ENCODE measurements around the gene ITPKB.
"Not testable (repeated sequence)": the region's sequence is repeated elsewhere in the genome, so short reads cannot be mapped to it uniquely, and the experiment has no call there.

The ITPKB gene

DNA sequence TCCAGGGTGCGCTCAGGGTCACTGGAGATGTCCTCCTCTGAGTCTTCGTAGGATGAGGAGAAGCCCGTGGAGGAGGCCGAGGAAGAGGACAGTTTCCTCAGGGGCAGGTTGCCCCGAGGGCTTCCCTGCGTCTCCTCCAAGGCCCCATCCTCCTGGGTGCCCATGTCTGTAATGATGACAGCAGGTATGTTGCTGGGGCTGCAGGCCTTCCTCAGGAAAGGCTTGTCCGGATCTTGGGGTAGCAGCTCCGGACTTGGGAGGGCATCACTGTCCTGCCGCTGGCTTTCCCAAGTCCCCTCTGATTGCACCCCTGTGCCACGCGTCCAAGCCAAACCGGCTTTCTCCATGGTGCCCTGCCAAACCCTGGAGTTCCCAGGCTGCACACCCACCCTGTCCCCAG lies 3.5 kb downstream of the ITPKB start:
- in situ Hi-C loops (cut with MboI; ENCODE audit: low pct_unique_long_range_greater_than_20kb, low sequenced_read_pairs), result no loop called here
- DNase-seq, result no peak

- in situ Hi-C loops (cut with MboI; ENCODE audit: low pct_unique_long_range_greater_than_20kb, low sequenced_read_pairs), result no loop called here
- DNase-seq, result no peak
These were observed 4.4 kb downstream of the ITPKB start for GRCh38 chr1:226734611-226735153.

DNA sequence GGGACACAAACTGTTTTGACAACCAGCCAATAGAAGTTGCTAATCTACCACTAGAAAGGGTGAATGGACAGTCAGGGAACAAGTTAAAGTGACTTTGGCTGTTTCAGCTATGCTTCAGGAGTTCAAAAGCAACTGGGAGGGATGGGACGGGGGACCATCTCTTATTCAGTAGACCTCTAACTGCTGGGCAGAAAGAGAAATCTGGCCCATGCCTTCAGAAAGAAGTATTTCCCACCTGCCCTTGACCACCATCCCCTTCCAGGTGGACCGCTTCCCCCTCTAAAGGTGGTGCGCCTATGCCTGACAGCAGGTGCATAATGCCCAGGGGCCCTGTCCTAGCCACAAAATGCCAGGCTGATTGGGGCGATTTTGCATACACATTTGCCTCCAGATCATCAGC lies 5.2 kb downstream of the ITPKB start:
- in situ Hi-C loops (cut with MboI; ENCODE audit: low pct_unique_long_range_greater_than_20kb, low sequenced_read_pairs), result no loop called here
- no peak for DNase-seq

- no peak for DNase-seq
- in situ Hi-C loops (cut with MboI; ENCODE audit: low pct_unique_long_range_greater_than_20kb, low sequenced_read_pairs), result no loop called here
These were observed 5.8 kb downstream of the ITPKB start for GRCh38 chr1:226733304-226733703.

DNA sequence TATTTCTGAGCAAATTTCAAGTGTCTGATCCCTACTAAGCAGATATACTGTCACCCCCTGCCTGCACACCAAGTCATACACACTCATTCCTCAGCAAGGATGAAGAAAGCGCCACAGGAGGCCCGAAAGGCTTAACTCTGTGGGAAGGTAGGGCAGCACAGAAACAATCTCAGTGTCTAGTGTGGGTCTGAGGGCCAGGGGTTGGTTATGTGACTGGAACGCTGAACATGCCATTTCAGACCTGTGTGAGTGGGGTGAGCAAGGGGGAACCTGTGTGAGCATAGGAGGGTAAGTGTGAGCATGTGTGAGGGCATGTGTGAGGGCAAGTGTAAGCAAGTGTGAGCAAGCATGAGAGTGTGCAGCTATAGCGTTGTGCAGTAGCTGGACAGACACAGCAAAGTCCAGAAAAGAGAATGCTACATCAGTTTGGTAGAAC lies 6.2 kb downstream of the ITPKB start:
- in situ Hi-C loops (cut with MboI; ENCODE audit: low pct_unique_long_range_greater_than_20kb, low sequenced_read_pairs), result no loop called here
- DNase-seq, result no peak

DNA sequence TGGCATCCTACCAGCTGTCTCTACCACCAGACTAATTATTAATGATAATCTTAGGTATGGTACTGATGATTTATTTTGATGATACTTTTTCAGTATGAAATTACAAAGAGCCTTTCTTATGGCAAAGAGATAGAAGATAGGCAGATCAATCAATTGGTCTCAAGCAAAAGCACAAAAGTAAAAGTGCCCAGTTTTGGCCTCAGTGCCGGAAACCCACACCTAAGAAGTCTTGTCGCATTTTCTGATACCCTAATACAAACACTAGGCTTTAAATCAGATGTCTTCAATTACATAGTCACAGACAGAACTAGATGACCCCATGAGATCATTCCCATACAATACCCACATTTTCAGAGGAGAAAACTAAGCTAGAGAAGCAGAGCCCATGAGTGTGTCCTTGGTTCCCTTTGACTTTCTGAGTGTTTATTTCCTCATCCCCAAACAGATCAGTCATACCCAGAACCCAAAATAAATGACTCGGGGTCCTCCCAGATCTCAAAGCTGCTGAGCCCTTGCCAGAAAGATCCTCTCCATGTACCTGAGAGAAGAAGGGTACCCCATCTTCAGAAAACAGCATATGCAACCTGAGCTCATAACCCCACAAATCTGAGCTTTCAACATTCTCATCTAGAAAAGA lies 7.7 kb downstream of the ITPKB start:
- no peak for DNase-seq
- in situ Hi-C loops (cut with MboI; ENCODE audit: low pct_unique_long_range_greater_than_20kb, low sequenced_read_pairs), result no loop called here

- in situ Hi-C loops (cut with MboI; ENCODE audit: low pct_unique_long_range_greater_than_20kb, low sequenced_read_pairs), result no loop called here
- no peak for DNase-seq
These were observed 8.2 kb downstream of the ITPKB start for GRCh38 chr1:226730836-226731235.

DNA sequence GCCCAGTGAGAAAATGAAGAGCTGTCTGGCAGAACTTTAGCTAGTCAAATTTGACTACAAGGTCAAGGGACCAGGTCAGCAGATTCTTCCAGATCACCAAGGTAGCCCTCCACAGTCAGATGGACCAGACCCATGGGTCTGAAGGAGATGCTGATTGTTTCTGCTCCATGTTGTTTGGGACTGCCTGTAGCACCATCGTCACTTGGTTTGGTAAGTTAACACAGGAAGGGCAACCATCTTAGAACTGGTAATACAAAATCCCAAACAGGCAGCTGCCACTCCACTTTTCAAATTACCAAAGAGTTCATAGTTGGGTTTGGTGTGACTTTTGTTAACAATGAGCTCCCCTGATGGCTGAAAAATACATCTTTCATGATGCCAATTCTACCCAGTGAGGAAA lies 9.0 kb downstream of the ITPKB start:
- in situ Hi-C loops (cut with MboI; ENCODE audit: low pct_unique_long_range_greater_than_20kb, low sequenced_read_pairs), result no loop called here
- DNase-seq, result no peak

- in situ Hi-C loops (cut with MboI; ENCODE audit: low pct_unique_long_range_greater_than_20kb, low sequenced_read_pairs), result no loop called here
- no peak for DNase-seq
These were observed 10.6 kb downstream of the ITPKB start for GRCh38 chr1:226728448-226728847.

GRCh38 chr1:226725897-226726267 lies 13.2 kb downstream of the ITPKB start:
- in situ Hi-C loops (cut with MboI; ENCODE audit: low pct_unique_long_range_greater_than_20kb, low sequenced_read_pairs), result no loop called here
- DNase-seq, result no peak

- in situ Hi-C loops (cut with MboI; ENCODE audit: low pct_unique_long_range_greater_than_20kb, low sequenced_read_pairs), result no loop called here
- peak; percentile 41 for DNase-seq
These were observed 15.2 kb downstream of the ITPKB start for GRCh38 chr1:226723657-226724532.

DNA sequence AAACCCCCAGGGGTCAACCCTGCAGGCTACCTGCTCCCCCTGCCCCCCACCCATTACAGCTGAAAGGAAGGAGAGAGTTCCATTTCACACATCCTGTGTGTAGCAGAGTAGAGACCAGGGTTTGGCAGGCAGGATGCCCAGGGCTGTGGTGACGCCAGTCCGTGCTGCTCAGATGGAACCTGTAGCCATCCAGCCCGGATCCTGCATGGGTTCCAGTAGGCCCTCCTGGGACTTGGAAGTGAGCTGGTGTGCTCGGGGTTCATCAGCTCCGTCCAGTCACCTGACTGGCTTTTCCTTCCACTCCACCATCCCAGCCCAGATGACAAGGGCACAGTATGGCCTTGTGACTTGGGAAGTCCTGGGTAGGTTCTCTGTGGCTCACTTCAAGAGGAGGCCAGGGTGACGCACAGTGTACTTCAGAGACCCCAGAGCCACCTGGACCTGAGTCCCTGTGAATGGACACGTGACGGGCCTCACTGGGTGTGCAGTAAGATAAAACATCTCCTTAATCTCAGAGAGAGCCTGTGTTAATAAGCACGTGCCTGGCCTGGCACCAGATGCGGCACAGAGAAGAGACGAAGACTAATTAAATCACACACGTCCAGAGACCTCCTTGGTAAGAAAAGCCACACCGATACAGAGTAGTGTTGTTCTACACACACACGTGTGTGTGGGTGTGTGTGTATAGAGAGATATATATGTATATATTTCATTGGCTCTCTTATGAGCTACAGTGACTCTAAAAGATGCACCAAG lies 16.0 kb downstream of the ITPKB start:
- DNase-seq, result no peak
- in situ Hi-C loops (cut with MboI; ENCODE audit: low pct_unique_long_range_greater_than_20kb, low sequenced_read_pairs), result no loop called here

GRCh38 chr1:226722240-226722900 lies 16.7 kb downstream of the ITPKB start:
- in situ Hi-C loops (cut with MboI; ENCODE audit: low pct_unique_long_range_greater_than_20kb, low sequenced_read_pairs), result no loop called here
- DNase-seq, result no peak

DNA sequence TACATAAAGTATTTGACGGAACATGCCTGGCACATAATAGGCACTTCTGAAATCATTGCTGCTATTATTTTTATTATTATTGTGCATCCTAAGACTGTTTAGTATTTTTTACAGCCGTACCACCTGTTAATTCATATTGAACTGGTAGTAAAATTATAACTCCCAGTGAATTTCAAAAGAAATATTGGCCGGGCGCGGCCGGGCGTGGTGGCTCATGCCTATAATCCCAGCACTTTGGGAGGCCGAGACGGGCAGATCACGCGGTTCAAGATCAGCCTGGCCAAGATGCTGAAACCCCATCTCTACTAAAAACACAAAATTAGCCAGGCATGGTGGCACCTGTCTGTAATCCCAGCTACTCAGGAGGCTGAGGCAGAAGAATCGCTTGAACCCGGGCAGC lies 18.5 kb downstream of the ITPKB start:
- in situ Hi-C loops (cut with MboI; ENCODE audit: low pct_unique_long_range_greater_than_20kb, low sequenced_read_pairs); DNase-seq: not testable (repeated sequence)

DNA sequence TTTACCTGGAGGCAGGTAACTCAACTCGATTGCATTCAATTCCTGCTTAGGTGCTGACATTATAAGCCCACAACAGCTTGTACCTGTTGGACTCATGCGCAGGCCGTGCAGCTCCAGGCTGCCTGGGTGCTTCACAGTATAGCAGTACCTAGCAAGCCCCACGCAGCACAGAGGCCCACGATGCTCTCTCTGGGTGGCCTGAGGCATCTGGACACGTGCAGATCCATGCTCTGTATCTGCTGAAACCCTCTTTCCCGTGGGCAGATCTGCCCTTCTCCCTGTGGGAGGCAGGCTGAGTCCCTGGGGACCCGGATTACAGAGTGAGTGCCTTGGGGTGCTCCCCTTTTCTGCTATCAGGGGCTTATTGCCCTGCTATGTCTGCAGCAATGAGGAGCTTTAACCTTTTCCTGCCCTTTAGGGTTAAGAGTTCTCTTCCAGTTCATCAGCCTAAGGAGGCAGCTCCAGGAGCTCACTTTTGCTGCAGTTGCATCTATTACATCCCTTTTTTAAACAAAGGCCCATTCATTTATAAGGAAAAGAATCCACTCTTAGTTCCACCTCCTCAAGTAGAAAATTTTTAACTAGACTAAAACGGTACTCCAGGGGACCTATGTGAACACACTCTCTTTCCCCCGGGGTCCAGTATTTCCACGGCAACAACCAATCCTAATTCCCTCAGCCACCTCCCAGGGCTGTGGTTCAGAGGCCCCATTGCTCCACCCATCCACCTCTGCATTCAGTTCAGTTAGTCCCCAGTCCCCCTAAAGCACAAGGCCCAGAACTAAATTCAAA lies 19.3 kb downstream of the ITPKB start:
- in situ Hi-C loops (cut with MboI; ENCODE audit: low pct_unique_long_range_greater_than_20kb, low sequenced_read_pairs), result no loop called here
- no peak for DNase-seq

- in situ Hi-C loops (cut with MboI; ENCODE audit: low pct_unique_long_range_greater_than_20kb, low sequenced_read_pairs), result no loop called here
- peak; percentile 92 for DNase-seq
These were observed 21.7 kb downstream of the ITPKB start for GRCh38 chr1:226717256-226717909.

DNA sequence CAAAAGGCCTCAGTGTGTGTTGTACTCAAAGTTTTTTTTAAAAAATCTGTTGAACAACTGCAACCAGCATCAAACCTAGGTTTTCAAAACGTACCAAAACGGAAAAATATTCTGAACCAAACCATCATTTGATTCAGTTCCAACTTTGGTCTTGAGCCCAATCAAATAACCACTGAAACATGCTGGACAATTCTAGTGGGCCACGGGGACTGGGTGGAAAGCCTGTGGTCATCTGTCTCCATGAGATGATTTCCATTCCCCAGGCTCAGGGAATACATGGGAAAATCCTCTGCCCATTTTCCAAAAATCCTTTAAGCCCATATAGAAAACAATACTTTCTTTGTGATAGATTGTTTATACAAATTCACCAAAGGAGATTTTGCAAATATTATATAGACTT lies 22.5 kb downstream of the ITPKB start:
- in situ Hi-C loops (cut with MboI; ENCODE audit: low pct_unique_long_range_greater_than_20kb, low sequenced_read_pairs), result no loop called here
- DNase-seq, result no peak

- DNase-seq, result no peak
- in situ Hi-C loops (cut with MboI; ENCODE audit: low pct_unique_long_range_greater_than_20kb, low sequenced_read_pairs), result no loop called here
These were observed 24.9 kb downstream of the ITPKB start for GRCh38 chr1:226714148-226714547.
